Prostate gland (tissue), 2 donors: ENCODE data around the gene LHPP. TPM values are rescaled to one million over a fixed set of nuclear protein-coding genes. Genes with fewer than 3 reads are reported as not detected.

ENCODE experiments used
- DNase-seq: peaks from one replicate; pipeline ENCODE4 v3.0.0-alpha.2; 2019; ENCODE audit warnings: low spot score
- H3K27ac ChIP-seq, 2 donors: fragments of 200-600 bp; sonication (generic); 2 replicates each; pipeline ENCODE4 v1.5.1; 2017 to 2019
- H3K27me3 ChIP-seq: fragments of 200-600 bp; sonication (generic); replicated peaks from 2 replicates; pipeline ENCODE4 v1.5.1; 2019; ENCODE audit not compliant: insufficient read depth
- H3K36me3 ChIP-seq, 2 donors: fragments of 200-600 bp; sonication (generic); 1 replicate in 1 of 2; 2 replicates in 1 of 2; pipeline versions ENCODE4 v1.5.1 to v1.8.1; 2017 to 2019
- H3K4me1 ChIP-seq: fragments of 200-600 bp; sonication (generic); replicated peaks from 2 replicates; pipeline ENCODE4 v1.5.1; 2019
- H3K4me3 ChIP-seq, 2 donors: fragments of 200-600 bp; sonication (generic); 2 replicates each; pipeline ENCODE4 v1.5.1; 2017 to 2019
- H3K9me3 ChIP-seq: fragments of 200-600 bp; sonication (generic); 2 replicates; pipeline ENCODE4 v1.5.1; 2017
- CTCF ChIP-seq, 4 experiments: fragments of 200-600 bp in 2 of 4; fragments of 450-650 bp in 2 of 4; sonication (generic) in 2 of 4; IDR thresholded peaks; 1 replicate in 3 of 4; 2 replicates in 1 of 4; pipeline ENCODE4 v1.5.1; 2016 to 2019; ENCODE audit warnings: antibody characterized with exemption in 4 of 4, mild to moderate bottlenecking in 2 of 4, moderate library complexity in 2 of 4
- POLR2A ChIP-seq: fragments of 450-650 bp; IDR thresholded peaks from one replicate; pipeline ENCODE4 v1.6.1; 2016; ENCODE audit warnings: antibody characterized with exemption, mild to moderate bottlenecking
- POLR2AphosphoS5 ChIP-seq: sonication (generic); formaldehyde crosslinking; IDR thresholded peaks from one replicate; pipeline ENCODE4 v1.6.1; 2017; ENCODE audit warnings: antibody characterized with exemption
- WGBS: methylation state at CpG from one replicate; pipeline ENCODE4 v1.1.5; 2018; 5-methylcytosine and 5-hydroxymethylcytosine counted together
- intact Hi-C: fragments of 100-400 bp; cut with DNase I; formaldehyde crosslinking; loops from one replicate; pipeline ENCODE4 v1.14.2; 2022
- total RNA-seq, 2 donors: library from RNA; depleted of rRNA; stranded (reverse); fragments of >200 nt; gene quantifications; one replicate each; pipeline ENCODE4 v1.1.0, GENCODE V29; 2016

Gene LHPP
- total RNA-seq, 2 donors from 2014 or later: 21.9 to 43.3 TPM

GRCh38 chr10:124491105-124491504 lies 29.5 kb downstream of the LHPP start:
- intact Hi-C loops: no loop called here
- WGBS: 98% methylated on average over 9 of the region's 9 CpGs
- DNase-seq: no peak
- no peaks in the 10 kb centered on the region for H3K27me3 ChIP-seq
- no peak overlapping the region for H3K4me3 ChIP-seq
- H3K9me3 ChIP-seq: no peaks in the 10 kb centered on the region
- no peaks in the 10 kb centered on the region for H3K36me3 ChIP-seq
- H3K4me1 ChIP-seq: peaks cover 7% of the 10 kb centered on the region
- TF ChIP-seq CTCF (IDR thresholded peaks at IDR 0.05) (no peak), POLR2AphosphoS5 (no peak), POLR2A (no peak)
- no peak overlapping the region for H3K27ac ChIP-seq

GRCh38 chr10:124492266-124492665 lies 30.6 kb downstream of the LHPP start:
- Histone ChIP-seq H3K36me3 (no peaks in the 10 kb centered on the region), H3K4me3 (no peak overlapping the region), H3K27ac (no peak overlapping the region), H3K9me3 (no peaks in the 10 kb centered on the region), H3K27me3 (no peaks in the 10 kb centered on the region), H3K4me1 (peaks cover 7% of the 10 kb centered on the region)
- DNase-seq: no peak
- 66% methylated on average over 8 of the region's 8 CpGs for WGBS
- intact Hi-C loops: no loop called here
- TF ChIP-seq CTCF (IDR thresholded peaks at IDR 0.05) (no peak), POLR2AphosphoS5 (no peak), POLR2A (no peak)

- Histone ChIP-seq H3K4me1 (peaks cover 7% of the 10 kb centered on the region), H3K27ac (no peak overlapping the region), H3K9me3 (no peaks in the 10 kb centered on the region), H3K4me3 (no peak overlapping the region), H3K27me3 (no peaks in the 10 kb centered on the region), H3K36me3 (no peaks in the 10 kb centered on the region)
- WGBS: 79% methylated on average over 23 of the region's 23 CpGs
- no peak for DNase-seq
- TF ChIP-seq POLR2A: no peak
- no peak for TF ChIP-seq CTCF (IDR thresholded peaks at IDR 0.05)
- no peak for TF ChIP-seq POLR2AphosphoS5
- intact Hi-C loops: no loop called here
Observed at GRCh38 chr10:124493214-124493882, 31.7 kb downstream of the LHPP start.

- DNase-seq: no peak
Observed at GRCh38 chr10:124494046-124494807, 32.6 kb downstream of the LHPP start.

More at GRCh38 chr10:124494046-124494807, 32.6 kb downstream of the LHPP start:
- WGBS: 77% methylated on average over 16 of the region's 16 CpGs
- no peak overlapping the region for H3K4me3 ChIP-seq
- H3K4me1 ChIP-seq: peaks cover 7% of the 10 kb centered on the region
- no peak overlapping the region for H3K27ac ChIP-seq
- H3K27me3 ChIP-seq: no peaks in the 10 kb centered on the region
- no peak for TF ChIP-seq CTCF (IDR thresholded peaks at IDR 0.05)
- TF ChIP-seq POLR2A: no peak
- TF ChIP-seq POLR2AphosphoS5: no peak
- no peaks in the 10 kb centered on the region for H3K9me3 ChIP-seq
- H3K36me3 ChIP-seq: no peaks in the 10 kb centered on the region
- intact Hi-C loops: no loop called here
